NCI-H187 (cell line): ENCODE measurements around the gene SLC9A1.
A peak's percentile ranks its signal among the peaks of the same experiment; 100 is the strongest.

Experiments
- DNase-seq, 2 experiments: peaks; one replicate each; lab custom pipeline; 2025; lab: John Stamatoyannopoulos, UW

The SLC9A1 gene

GRCh38 chr1:27102707-27103468 is 52.0 kb downstream of the SLC9A1 start:
- DNase-seq: peak; percentile 14 to 15

- no peak for DNase-seq
These were observed 52.7 kb downstream of the SLC9A1 start for GRCh38 chr1:27102134-27102706.

- no peak for DNase-seq
These were observed 53.2 kb downstream of the SLC9A1 start for GRCh38 chr1:27101696-27102095.

- DNase-seq: no peak
These were observed 53.9 kb downstream of the SLC9A1 start for GRCh38 chr1:27101054-27101491.

- no peak for DNase-seq
These were observed 54.4 kb downstream of the SLC9A1 start for GRCh38 chr1:27100335-27101053.

- no peak for DNase-seq
These were observed 55.2 kb downstream of the SLC9A1 start for GRCh38 chr1:27099587-27100334.

GRCh38 chr1:27099135-27099586 is 55.8 kb downstream of the SLC9A1 start:
- peak in 1 of 2 experiments; percentile 38 for DNase-seq

GRCh38 chr1:27098431-27099134 is 56.3 kb downstream of the SLC9A1 start:
- DNase-seq: no peak

- peak; percentile 7 to 22 for DNase-seq
These were observed 57.4 kb downstream of the SLC9A1 start for GRCh38 chr1:27097484-27097917.

- DNase-seq: no peak
These were observed 59.3 kb downstream of the SLC9A1 start for GRCh38 chr1:27095576-27095975.

GRCh38 chr1:27092888-27093287 is 62.0 kb downstream of the SLC9A1 start:
- no peak for DNase-seq

GRCh38 chr1:27090911-27091310 is 64.0 kb downstream of the SLC9A1 start:
- DNase-seq: no peak

- no peak for DNase-seq
These were observed 67.3 kb downstream of the SLC9A1 start for GRCh38 chr1:27087371-27088220.

- DNase-seq: no peak
These were observed 68.3 kb downstream of the SLC9A1 start for GRCh38 chr1:27086628-27087027.

- no peak for DNase-seq
These were observed 68.9 kb downstream of the SLC9A1 start for GRCh38 chr1:27086026-27086425.

GRCh38 chr1:27084107-27084506 is 70.8 kb downstream of the SLC9A1 start:
- no peak for DNase-seq

- DNase-seq: no peak
These were observed 77.0 kb downstream of the SLC9A1 start for GRCh38 chr1:27077968-27078367.

GRCh38 chr1:27076803-27077202 is 78.1 kb downstream of the SLC9A1 start:
- DNase-seq: no peak

GRCh38 chr1:27074175-27074780 is 80.6 kb downstream of the SLC9A1 start:
- DNase-seq: no peak

- peak in 1 of 2 experiments; percentile 11 for DNase-seq
These were observed 83.9 kb downstream of the SLC9A1 start for GRCh38 chr1:27071049-27071416.
